H9 (cell line): Measurements from ENCODE around the gene KIRREL3. TPM values are rescaled to one million over a fixed set of nuclear protein-coding genes. Genes with fewer than 3 reads are reported as not detected.

Experiments
- DNase-seq: peaks from one replicate; pipeline ENCODE4 v3.0.0-alpha.2; 2017
- H2AFZ ChIP-seq: one replicate; pipeline ENCODE4 v1.6.1; 2013; ENCODE audit warnings: mild to moderate bottlenecking, low read length, control low read depth, moderate library complexity
- H2AK5ac ChIP-seq: 2 replicates; pipeline ENCODE4 v1.6.1; 2013; ENCODE audit warnings: low read length, control low read depth, mixed read lengths; ENCODE audit not compliant: insufficient read length
- H2BK120ac ChIP-seq: one replicate; pipeline ENCODE4 v1.6.1; 2013; ENCODE audit warnings: low read depth, mild to moderate bottlenecking, low read length, control low read depth, inconsistent platforms; ENCODE audit not compliant: poor library complexity, severe bottlenecking
- H2BK12ac ChIP-seq: 2 replicates; pipeline ENCODE4 v1.6.1; 2013; ENCODE audit warnings: low read length, control low read depth, mixed read lengths, low read depth; ENCODE audit not compliant: insufficient read length
- H2BK15ac ChIP-seq: 2 replicates; pipeline ENCODE4 v1.6.1; 2013; ENCODE audit warnings: low read depth, low read length, control low read depth
- H2BK20ac ChIP-seq: one replicate; pipeline ENCODE4 v1.6.1; 2013; ENCODE audit warnings: low read depth, mild to moderate bottlenecking, low read length, control low read depth, inconsistent platforms; ENCODE audit not compliant: poor library complexity, severe bottlenecking
- H2BK5ac ChIP-seq: 2 replicates; pipeline ENCODE4 v1.6.1; 2013; ENCODE audit warnings: low read length, control low read depth, mixed read lengths; ENCODE audit not compliant: insufficient read length
- H3K14ac ChIP-seq: 2 replicates; pipeline ENCODE4 v1.6.1; 2013; ENCODE audit warnings: low read length, control low read depth; ENCODE audit not compliant: insufficient read depth
- H3K18ac ChIP-seq: 2 replicates; pipeline ENCODE4 v1.6.1; 2013; ENCODE audit warnings: low read depth, mild to moderate bottlenecking, mixed read lengths, low read length, control low read depth; ENCODE audit not compliant: insufficient read length
- H3K23ac ChIP-seq: 2 replicates; pipeline ENCODE4 v1.6.1; 2013; ENCODE audit warnings: low read length, control low read depth, mixed read lengths, low read depth; ENCODE audit not compliant: insufficient read length
- H3K23me2 ChIP-seq: 2 replicates; pipeline ENCODE4 v1.6.1; 2013; ENCODE audit warnings: low read depth, mild to moderate bottlenecking, mixed read lengths, low read length, control low read depth; ENCODE audit not compliant: insufficient read length, poor library complexity, severe bottlenecking
- H3K27ac ChIP-seq: 2 replicates; pipeline ENCODE4 v1.5.1; 2013; ENCODE audit warnings: low read length, control low read depth, mixed read lengths, low read depth; ENCODE audit not compliant: insufficient read length
- H3K27me3 ChIP-seq: 2 replicates; pipeline ENCODE4 v1.6.1; 2013; ENCODE audit warnings: low read length, control low read depth, inconsistent platforms; ENCODE audit not compliant: insufficient read depth
- H3K4ac ChIP-seq: 2 replicates; pipeline ENCODE4 v1.6.1; 2013; ENCODE audit warnings: low read depth, mild to moderate bottlenecking, control low read depth, inconsistent platforms, low read length, moderate library complexity
- H3K4me1 ChIP-seq: 2 replicates; pipeline ENCODE4 v1.6.1; 2013; ENCODE audit warnings: low read length, control low read depth, inconsistent platforms; ENCODE audit not compliant: insufficient read depth
- H3K4me2 ChIP-seq: 2 replicates; pipeline ENCODE4 v1.6.1; 2013; ENCODE audit warnings: low read length, control low read depth, mixed read lengths; ENCODE audit not compliant: insufficient read length, insufficient read depth
- H3K56ac ChIP-seq: 2 replicates; pipeline ENCODE4 v1.6.1; 2013; ENCODE audit warnings: low read depth, mild to moderate bottlenecking, mixed read lengths, low read length, control low read depth; ENCODE audit not compliant: insufficient read length
- H3K79me1 ChIP-seq: 2 replicates; pipeline ENCODE4 v1.6.1; 2013; ENCODE audit warnings: low read depth, mild to moderate bottlenecking, moderate library complexity, low read length, control low read depth, inconsistent platforms; ENCODE audit not compliant: insufficient read depth, poor library complexity, severe bottlenecking
- H3K79me2 ChIP-seq: 2 replicates; pipeline ENCODE4 v1.6.1; 2013; ENCODE audit warnings: low read length, control low read depth, inconsistent platforms; ENCODE audit not compliant: insufficient read depth
- H3K9ac ChIP-seq: 2 replicates; pipeline ENCODE4 v1.6.1; 2013; ENCODE audit warnings: low read length, control low read depth, mixed read lengths; ENCODE audit not compliant: insufficient read length; ENCODE audit errors: extremely low read depth
- H3K9me3 ChIP-seq: one replicate; pipeline ENCODE4 v1.6.1; 2013; ENCODE audit warnings: low read depth, low read length, inconsistent platforms; ENCODE audit not compliant: control insufficient read depth
- H3T11ph ChIP-seq: one replicate; pipeline ENCODE4 v1.6.1; 2013; ENCODE audit warnings: mild to moderate bottlenecking, low read length, control low read depth, inconsistent platforms
- H4K20me1 ChIP-seq: one replicate; pipeline ENCODE4 v1.6.1; 2013; ENCODE audit not compliant: control insufficient read depth, insufficient read length, insufficient read depth
- H4K5ac ChIP-seq: 2 replicates; pipeline ENCODE4 v1.6.1; 2013; ENCODE audit warnings: low read depth, mild to moderate bottlenecking, mixed read lengths, low read length, control low read depth; ENCODE audit not compliant: insufficient read length
- H4K8ac ChIP-seq: replicated peaks from 2 replicates; pipeline ENCODE4 v1.6.1; 2013; ENCODE audit warnings: low read length, control low read depth, mixed read lengths, low read depth; ENCODE audit not compliant: insufficient read length
- H4K91ac ChIP-seq: 2 replicates; pipeline ENCODE4 v1.6.1; 2013; ENCODE audit warnings: low read depth, mild to moderate bottlenecking, moderate library complexity, mixed read lengths, low read length, control low read depth; ENCODE audit not compliant: insufficient read length
- H3K27ac Mint-ChIP-seq, 3 experiments: 2 replicates in 2 of 3; 3 replicates in 1 of 3; pipeline ENCODE4 v1.8.0; 2020 to 2021; ENCODE audit warnings: mixed read lengths in 3 of 3, mild to moderate bottlenecking in 1 of 3, moderate library complexity in 1 of 3
- H3K27me3 Mint-ChIP-seq: 2 replicates; pipeline ENCODE4 v1.8.0; 2021; ENCODE audit warnings: low read depth, mild to moderate bottlenecking, moderate library complexity, mixed read lengths
- H3K36me3 Mint-ChIP-seq, 3 experiments: 2 replicates in 2 of 3; 3 replicates in 1 of 3; pipeline ENCODE4 v1.8.0; 2020 to 2021; ENCODE audit warnings: low read depth in 3 of 3, mixed read lengths in 3 of 3; ENCODE audit not compliant: insufficient read depth in 1 of 3
- H3K4me1 Mint-ChIP-seq, 2 experiments: 2 replicates each; pipeline ENCODE4 v1.8.0; 2020; ENCODE audit warnings: mixed read lengths in 2 of 2
- H3K4me3 Mint-ChIP-seq, 2 experiments: 2 replicates in 1 of 2; 3 replicates in 1 of 2; pipeline ENCODE4 v1.8.0; 2020 to 2021; ENCODE audit warnings: mild to moderate bottlenecking in 2 of 2, mixed read lengths in 2 of 2, moderate library complexity in 1 of 2
- H3K9me3 Mint-ChIP-seq, 2 experiments: 2 replicates in 1 of 2; 3 replicates in 1 of 2; pipeline ENCODE4 v1.8.0; 2020; ENCODE audit warnings: mild to moderate bottlenecking in 2 of 2, mixed read lengths in 2 of 2, moderate library complexity in 1 of 2
- WGBS: extraction: QIAGEN DNeasy Blood & Tissue Kit; methylation state at CpG from one replicate; pipeline ENCODE4 v1.1.7; 2013; ENCODE audit warnings: missing lambda C conversion rate, low lambda C conversion rate, mixed read lengths; ENCODE audit not compliant: insufficient read length; ENCODE audit errors: extremely low coverage; 5-methylcytosine and 5-hydroxymethylcytosine counted together
- total RNA-seq: library from RNA; stranded (reverse); gene quantifications from 2 replicates; pipeline ENCODE4 v1.2.1, GENCODE V29; 2021
- TF ChIP-seq, protein P1 (sequence below): fragments of 200-600 bp; sonication (generic); conservative IDR thresholded peaks from 3 replicates; pipeline ENCODE4 v1.8.0; 2021; ENCODE audit warnings: antibody characterized with exemption, mild to moderate bottlenecking

The KIRREL3 gene
- total RNA-seq, 1 experiment from 2014 or later: 0.17 TPM

DNA sequence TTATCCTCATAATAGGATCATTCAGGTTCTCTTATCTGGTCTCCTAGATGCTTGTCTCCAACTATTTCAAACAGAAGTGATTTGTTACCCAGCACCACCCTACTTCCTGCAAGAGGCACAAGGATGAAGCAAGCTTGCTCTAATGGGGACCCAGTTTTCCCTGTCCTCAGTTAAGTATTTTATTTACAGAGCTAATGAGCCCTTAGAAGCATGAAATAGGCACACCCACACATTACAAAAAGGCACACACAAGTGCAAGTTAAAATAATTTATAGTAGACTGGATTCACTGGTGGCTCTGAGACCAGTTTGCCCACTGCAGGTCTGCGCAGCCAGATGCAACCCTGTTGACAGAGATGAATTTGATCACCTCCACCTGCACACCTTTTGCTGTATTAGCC is 167.5 kb downstream of the KIRREL3 start:
- H3K9me3 Mint-ChIP-seq: peaks cover 3 to 6% of the 10 kb centered on the region in 2 experiments; a peak in 4 of 5 replicates
- no CpG with 5 or more reads among the region's 1 CpG for WGBS

More for the DNA sequence above, 167.5 kb downstream of the KIRREL3 start:
- Histone ChIP-seq H3K4me1 (peaks cover 5% of the 10 kb centered on the region), H4K8ac (no peak overlapping the region), H4K5ac (no peak overlapping the region), H2AK5ac (no peak overlapping the region), H3K56ac (no peak overlapping the region), H3K27ac (no peak overlapping the region), H3K23ac (no peak overlapping the region), H2BK12ac (no peak overlapping the region), H3K27me3 (no peaks in the 10 kb centered on the region), H2BK5ac (no peak overlapping the region), H3T11ph (no peak overlapping the region), H2AFZ (no peak overlapping the region), H3K18ac (no peak overlapping the region), H3K79me2 (no peaks in the 10 kb centered on the region), H4K91ac (no peak overlapping the region), H3K14ac (no peak overlapping the region), H3K9ac (no peak overlapping the region), H2BK20ac (no peak overlapping the region), H4K20me1 (no peaks in the 10 kb centered on the region), H3K4me2 (no peak overlapping the region), H3K4ac (no peak overlapping the region), H3K23me2 (no peaks in the 10 kb centered on the region), H3K79me1 (no peaks in the 10 kb centered on the region), H2BK120ac (no peak overlapping the region), H2BK15ac (no peak overlapping the region), H3K9me3 (peaks cover 6% of the 10 kb centered on the region)
- Mint-ChIP-seq H3K36me3 (peaks cover 2 to 7% (median 3%) of the 10 kb centered on the region in 3 experiments; a peak in 2 of 7 replicates), H3K27me3 (peaks cover 1% of the 10 kb centered on the region), H3K4me3 (no peak overlapping the region), H3K27ac (peak overlapping the region in 1 of 3 experiments; percentile 16; a peak in 1 of 7 replicates), H3K4me1 (peaks cover 19 to 24% of the 10 kb centered on the region in 2 experiments)
- TF ChIP-seq, protein P1, sequence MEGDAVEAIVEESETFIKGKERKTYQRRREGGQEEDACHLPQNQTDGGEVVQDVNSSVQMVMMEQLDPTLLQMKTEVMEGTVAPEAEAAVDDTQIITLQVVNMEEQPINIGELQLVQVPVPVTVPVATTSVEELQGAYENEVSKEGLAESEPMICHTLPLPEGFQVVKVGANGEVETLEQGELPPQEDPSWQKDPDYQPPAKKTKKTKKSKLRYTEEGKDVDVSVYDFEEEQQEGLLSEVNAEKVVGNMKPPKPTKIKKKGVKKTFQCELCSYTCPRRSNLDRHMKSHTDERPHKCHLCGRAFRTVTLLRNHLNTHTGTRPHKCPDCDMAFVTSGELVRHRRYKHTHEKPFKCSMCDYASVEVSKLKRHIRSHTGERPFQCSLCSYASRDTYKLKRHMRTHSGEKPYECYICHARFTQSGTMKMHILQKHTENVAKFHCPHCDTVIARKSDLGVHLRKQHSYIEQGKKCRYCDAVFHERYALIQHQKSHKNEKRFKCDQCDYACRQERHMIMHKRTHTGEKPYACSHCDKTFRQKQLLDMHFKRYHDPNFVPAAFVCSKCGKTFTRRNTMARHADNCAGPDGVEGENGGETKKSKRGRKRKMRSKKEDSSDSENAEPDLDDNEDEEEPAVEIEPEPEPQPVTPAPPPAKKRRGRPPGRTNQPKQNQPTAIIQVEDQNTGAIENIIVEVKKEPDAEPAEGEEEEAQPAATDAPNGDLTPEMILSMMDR: no peak
- DNase-seq: no peak
